C4-2B (cell line): ENCODE measurements around the gene MARS1.
"Not testable (repeated sequence)": the region's sequence is repeated elsewhere in the genome, so short reads cannot be mapped to it uniquely, and the experiment has no call there.

Source experiments
- ZFX ChIP-seq: fragments of 450-650 bp; IDR thresholded peaks from 2 replicates; pipeline ENCODE4 v1.6.1; 2017
- TF ChIP-seq, protein P1 (sequence below): fragments of 450-650 bp; conservative IDR thresholded peaks from 2 replicates; pipeline ENCODE4 v1.5.1; 2017; ENCODE audit warnings: mild to moderate bottlenecking

DNA sequence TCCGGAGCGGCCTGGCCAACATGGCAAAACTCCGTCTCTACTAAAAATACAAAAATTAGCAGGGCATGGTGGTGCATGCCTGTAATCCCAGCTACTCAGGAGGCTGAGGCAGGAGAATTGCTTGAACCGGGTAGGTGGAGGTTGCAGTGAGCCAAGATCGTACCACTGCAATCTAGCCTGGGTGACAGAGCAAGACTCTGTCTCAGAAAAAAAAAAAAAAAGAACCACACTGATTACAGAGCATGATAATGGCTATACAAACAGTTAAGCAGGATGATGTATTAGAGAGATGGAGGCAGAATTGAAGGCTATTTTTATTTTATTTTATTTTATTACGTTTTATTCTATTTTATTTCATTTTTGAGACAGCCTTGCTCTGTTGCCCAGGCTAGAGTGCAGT, 43.5 kb upstream of the MARS1 start:
- TF ChIP-seq, protein P1, sequence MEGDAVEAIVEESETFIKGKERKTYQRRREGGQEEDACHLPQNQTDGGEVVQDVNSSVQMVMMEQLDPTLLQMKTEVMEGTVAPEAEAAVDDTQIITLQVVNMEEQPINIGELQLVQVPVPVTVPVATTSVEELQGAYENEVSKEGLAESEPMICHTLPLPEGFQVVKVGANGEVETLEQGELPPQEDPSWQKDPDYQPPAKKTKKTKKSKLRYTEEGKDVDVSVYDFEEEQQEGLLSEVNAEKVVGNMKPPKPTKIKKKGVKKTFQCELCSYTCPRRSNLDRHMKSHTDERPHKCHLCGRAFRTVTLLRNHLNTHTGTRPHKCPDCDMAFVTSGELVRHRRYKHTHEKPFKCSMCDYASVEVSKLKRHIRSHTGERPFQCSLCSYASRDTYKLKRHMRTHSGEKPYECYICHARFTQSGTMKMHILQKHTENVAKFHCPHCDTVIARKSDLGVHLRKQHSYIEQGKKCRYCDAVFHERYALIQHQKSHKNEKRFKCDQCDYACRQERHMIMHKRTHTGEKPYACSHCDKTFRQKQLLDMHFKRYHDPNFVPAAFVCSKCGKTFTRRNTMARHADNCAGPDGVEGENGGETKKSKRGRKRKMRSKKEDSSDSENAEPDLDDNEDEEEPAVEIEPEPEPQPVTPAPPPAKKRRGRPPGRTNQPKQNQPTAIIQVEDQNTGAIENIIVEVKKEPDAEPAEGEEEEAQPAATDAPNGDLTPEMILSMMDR: not testable (repeated sequence)
- TF ChIP-seq ZFX: not testable (repeated sequence)
